HG02610 (cell line): ENCODE results near the gene GMPR2.

ENCODE experiments used
- ATAC-seq: cut with Tn5 transposase; IDR thresholded peaks from one replicate; pipeline ENCODE4 v1.9.1; 2021; ENCODE audit warnings: mild to moderate bottlenecking, moderate library complexity; ENCODE audit not compliant: unreplicated experiment

GMPR2 gene

DNA sequence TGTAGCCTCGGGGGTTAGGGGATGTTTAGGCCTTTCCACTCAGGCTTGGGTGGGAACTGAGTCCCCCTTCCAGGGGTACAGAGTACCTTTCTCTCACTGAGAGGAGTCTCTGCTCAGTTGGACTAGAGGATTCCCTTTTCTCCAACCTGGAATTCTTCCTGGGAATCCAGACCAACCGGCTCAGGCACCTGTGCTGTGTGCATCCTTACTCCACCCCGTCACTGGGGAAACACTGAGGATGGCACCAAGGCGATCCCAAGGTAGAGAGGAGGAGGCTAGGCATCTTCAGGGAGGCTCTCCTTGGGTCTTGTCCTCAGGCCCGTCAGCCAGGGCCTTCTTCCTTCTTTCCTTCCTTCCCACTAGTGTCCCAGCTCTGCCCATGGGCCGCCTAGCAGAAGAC, 31.1 kb downstream of the GMPR2 start:
- no peak for ATAC-seq

DNA sequence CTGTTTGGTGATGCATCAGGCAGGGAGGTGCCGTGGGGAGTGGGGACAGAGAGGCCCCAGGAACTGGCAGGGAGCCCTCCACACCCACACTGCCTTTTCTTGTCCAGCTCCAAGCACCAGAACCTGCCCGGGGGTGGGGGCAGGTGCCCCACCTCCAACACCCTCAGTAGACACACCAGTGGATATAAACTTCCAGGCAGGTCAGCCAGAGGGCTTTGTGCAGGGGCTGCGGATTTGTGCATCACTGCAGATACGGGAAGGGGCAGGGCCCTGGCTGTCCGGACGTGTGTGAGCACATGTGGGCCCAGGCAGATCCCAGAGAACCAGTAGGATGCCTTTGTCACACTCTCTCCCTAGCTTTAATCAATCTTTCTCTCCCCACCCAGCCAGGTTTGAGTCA, 31.6 kb downstream of the GMPR2 start:
- ATAC-seq = no peak

DNA sequence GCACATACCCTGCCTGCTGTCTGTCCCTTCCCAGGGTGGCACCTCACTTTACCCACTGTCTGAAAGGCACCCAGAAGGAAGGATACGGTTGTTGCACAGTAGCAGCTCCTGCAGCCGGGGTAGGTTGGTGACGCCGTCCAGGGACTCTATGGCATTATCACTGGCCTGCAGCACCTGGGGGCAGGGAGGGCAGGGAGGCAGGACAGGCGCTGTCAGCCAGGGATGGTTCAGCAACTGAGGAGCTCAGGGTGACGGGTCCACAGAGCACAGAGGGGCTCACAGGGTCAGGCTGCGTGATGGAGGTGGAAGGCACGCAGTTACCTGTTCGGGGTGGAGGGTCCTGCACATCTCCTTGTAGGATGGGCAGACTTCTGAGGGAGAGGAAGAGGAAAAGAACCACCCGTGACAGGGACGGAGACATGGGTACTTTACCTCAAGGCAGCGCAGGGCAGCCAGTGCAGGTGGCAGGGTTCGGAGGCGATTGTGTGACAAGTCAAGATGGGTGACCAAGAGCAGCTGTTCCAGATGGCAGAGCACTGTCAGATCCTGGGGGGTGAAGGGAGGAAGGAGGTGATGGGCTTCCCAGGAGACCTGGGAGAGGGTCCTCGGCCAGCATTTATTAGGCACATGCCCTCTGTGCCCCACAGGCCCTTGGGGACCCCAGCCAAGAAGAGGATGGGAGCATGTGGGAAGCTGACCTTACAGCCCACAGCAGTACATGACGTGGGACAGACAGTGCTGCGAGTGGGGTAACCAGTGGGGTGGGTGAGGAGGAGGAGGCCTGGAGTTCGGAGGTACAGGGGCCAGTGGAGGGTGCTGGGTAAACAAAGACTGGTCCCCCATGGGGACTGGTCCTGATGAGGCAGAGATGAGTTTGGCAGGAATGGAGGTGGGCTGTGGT, 33.9 kb downstream of the GMPR2 start:
- no peak for ATAC-seq

DNA sequence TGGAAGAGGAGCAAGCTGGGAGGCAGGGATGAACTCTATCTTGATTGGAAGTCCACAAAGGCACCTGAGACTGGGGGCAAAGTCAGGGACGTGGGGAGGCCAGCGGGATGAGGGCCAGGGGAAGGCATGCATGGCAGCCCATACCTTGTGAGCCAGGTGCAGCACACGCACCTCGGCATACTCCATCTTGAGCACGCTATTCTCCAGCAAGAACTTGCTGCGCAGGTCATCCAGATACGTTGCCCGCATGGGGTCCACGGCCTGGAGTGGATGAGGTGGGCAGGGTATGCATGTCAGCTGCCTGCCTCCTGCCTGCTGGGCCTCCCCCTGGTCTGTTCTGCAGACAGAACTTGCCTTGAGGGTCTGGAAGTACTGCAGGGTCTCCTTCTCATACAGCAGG, 34.8 kb downstream of the GMPR2 start:
- ATAC-seq = no peak

DNA sequence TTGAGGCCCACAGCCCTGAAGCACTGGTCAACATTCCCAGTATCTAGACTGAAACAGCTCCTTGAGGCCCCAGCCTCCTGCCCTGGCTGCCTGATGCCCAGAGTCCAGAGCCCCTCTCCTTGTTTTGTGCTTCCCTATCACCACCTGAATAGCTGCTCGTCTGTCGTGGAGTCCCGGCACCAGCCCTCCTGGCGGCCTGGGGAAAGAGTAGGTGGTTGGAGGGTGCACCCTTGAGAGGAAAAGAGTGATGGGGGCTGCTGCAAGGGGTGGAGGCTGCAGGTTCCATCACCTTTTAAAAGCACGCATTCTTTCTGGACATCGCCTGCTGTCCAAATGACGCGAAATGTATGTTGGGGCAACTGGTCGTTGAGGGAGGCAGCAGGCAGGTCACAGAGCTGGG, 35.5 kb downstream of the GMPR2 start:
- ATAC-seq = no peak

DNA sequence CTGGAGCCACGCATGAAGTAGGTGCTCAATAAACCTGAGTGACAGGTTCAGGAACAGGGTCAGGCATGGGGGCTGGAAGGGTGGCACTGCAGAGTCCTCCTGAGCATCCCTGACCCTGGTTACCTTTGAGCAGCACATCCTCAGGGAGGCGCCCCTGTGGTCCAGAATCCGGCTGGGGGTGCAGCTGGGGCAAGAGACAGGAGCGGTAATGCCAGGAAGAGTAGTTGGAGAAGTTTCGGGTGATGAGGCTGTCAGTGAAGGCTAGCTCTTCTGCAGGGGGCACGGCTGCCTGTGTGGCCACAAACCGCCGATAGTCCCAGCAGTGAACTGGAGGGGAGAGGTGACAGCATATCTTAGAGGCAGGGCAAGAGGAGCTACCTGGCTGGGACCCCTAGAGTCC, 36.6 kb downstream of the GMPR2 start:
- ATAC-seq = no peak

DNA sequence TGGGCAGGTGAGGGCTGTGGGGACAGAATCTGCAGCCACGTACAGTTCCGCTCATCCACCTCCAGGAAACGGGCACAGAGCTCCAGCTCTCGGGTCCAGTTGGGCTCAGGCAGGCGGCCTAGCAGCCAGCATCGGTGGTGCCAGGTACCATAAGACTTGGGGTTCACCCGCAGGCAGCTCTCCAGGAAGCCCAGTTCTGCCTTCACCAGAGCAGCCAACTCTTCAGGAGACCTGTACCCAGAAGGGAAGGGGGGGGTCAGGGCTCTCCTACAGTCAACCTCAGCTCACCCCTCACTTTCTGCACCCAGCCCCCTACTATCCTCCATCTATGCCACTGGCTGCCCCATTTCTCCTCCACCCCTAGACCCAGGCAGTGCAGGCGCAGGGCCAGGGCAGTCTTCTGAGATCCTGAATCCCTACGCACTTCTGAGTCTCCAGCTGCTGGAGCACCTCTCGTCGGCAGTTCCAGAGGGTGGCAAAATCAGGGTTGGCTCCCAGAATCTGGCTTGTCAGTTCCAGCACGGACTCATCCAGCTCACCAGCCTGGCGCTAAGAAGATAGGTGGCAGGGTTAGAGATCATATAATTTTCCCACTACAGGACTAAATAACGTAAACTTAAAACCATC, 37.3 kb downstream of the GMPR2 start:
- ATAC-seq = no peak

DNA sequence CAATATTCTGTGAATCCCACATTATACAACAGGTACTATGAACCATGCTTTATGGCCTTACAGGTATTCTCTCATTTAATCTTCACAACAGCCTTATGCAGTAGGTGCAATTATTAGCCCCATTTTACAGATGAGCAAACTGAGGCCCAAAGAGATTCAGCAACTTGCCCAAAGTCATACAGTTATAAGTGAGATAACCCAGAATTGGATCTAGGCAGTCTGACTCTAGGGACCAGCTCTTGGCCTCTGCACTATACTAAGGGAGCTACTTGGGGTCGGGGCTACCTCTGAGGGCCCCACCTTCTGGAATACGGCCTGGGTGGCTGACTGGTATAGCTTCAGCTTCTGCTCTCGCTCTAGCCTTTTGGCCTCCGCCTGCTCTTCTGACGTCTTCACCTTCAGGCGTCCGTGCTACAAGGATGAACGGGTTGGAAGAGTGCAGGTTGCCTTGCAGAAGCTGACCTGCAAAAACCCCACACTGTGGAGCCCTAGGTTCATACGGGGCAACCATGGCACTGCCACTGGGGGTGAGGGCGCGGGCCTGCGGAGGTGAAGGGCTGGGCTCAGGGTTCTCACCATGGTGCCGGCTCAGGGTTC, 37.9 kb downstream of the GMPR2 start:
- no peak for ATAC-seq

DNA sequence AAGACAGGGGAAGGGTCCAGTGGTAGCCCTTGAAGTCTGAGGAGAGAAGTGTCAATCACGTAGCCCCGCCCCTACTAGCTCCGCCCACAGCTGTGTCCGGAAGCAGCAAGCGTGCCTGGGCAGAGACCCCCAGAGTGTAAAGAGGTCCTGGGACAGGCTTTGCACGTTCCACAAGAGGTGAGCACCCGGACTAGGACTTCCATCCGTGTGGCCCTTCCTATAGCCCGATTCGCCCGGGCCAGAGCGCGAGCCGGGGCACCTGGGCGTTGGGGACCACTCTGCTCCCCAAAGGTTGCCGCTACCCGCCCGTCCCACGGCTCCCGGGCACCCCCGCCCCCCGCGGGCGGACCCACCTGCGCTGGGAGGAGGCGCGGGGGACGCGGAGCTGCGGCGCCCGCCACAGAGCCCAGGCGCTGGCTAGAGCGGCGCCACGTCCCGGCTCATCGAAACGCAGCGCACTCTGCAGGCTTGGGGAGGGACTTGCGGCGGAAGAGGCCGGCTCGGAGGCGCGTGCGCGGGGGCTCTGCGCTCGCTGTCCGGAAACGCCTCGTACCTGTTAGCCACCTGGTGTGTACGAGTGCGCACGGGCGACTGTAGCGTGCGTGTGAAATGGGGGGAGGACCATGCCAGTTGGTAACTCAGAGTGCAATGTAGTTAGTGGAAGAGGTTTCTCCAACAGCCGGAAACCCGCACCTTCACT, 38.6 kb downstream of the GMPR2 start, which contains the start of gene RABGGTA:
Gene RABGGTA (minus strand): TSS at position 464 of the 700 bp plus-strand sequence. CDS start 482 bp downstream, outside the sequence.
- peak; percentile 86 for ATAC-seq

DNA sequence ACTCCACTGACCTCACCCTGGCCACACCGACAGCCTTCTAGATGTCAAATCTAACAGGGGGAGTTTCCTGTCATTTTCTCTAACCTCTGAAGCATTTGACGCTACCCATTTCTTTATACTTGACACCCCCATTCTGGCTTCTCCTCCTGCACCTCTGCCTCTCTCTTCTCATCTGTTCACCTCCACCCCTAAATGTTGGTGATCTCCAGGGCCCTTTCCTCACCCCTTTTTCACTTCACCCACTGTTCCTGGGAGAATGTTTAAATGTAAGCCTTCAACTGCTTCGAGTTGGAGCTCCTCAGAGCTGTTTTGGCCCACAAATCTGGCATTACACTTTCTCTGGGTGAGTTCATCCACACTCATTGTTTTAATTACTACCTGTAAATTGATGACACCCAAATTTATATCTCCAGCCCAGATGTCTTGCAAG, 39.1 kb downstream of the GMPR2 start:
- ATAC-seq = no peak

DNA sequence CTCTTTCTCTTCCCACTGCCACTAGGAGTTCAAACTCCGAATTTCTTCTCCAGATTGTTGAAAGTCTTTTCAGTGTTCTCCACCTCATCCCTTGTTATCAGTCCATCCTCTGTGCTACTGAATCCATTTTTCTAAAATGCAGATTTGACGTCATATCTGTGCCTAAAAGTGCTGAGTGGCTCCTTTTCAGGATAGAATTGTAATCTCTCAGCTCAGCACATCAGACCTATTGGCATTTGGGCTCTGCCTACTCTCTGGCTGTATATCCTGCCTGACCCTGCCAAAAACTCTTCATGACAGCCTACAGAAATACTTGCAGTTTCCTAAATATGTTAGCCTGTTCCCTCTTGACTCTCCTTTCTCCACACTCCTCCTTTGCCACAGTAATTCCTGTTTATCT, 39.7 kb downstream of the GMPR2 start:
- no peak for ATAC-seq

DNA sequence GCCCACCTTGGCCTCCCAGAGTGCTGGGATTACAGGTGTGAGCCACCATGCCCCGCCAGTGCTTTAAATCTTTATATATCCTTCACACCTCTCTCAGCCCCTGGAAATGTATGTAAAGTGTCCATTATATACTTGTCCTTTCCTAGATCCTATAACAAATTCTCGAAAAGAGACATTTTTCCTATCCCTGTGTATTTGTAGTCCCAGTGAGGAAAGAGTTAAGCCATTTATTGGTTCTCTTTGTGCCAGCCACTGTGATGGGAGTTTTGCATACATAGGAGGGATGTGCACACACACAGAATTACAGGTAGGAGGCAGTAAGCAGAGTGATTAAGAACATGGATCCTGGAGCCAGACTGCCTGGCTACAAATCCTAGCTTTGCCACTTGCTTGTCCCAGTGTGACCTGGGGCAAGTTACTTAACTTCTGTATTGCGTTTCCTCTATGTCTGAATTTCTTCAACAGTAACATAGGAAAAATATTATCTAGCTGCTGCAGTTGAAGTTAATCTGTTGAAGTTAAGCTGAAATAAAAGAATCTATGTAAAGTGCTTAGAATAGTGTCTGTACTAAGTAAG, 40.8 kb downstream of the GMPR2 start:
- no peak for ATAC-seq

DNA sequence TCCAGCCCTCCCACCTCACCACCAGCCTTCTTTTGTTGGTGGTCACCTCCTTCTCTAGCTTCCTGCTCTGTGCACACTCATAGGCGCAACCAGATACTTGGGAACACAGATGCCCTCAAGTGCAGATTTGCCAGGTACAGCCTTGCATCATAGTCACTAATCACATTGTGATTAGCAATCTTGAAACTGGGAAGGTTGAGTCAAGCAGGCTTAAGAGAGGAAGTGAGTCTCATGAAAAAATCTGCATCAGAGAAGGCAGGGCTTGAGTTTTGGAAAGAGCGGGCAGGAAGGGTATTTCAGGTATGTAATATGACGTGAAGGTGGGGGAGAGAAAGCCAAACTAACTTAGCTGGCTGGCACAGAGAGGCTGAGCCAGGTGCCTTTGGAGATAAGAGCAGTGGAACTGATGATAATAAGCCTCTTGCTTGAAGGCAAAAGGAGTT, 41.4 kb downstream of the GMPR2 start:
- ATAC-seq = peak; percentile 60

DNA sequence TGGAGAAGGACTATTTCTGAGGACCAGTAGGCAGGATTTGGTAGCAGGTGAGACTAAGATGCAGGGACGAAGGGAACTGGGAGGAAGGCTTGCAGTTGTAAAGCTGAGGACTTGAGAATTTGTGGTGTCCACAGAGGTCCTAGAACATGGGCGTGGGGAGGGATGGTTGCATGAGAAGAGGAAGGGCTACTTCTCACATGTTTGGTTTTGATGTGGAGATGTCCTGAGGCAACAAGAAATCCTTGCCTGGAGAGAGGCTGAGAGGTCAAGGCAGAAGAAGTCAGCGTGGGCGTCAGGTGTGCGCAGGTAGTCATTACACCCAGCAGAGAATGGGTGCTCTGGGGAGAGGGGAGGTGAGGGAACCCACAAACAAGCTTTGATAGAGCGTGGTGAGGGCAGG, 44.3 kb downstream of the GMPR2 start:
- no peak for ATAC-seq

DNA sequence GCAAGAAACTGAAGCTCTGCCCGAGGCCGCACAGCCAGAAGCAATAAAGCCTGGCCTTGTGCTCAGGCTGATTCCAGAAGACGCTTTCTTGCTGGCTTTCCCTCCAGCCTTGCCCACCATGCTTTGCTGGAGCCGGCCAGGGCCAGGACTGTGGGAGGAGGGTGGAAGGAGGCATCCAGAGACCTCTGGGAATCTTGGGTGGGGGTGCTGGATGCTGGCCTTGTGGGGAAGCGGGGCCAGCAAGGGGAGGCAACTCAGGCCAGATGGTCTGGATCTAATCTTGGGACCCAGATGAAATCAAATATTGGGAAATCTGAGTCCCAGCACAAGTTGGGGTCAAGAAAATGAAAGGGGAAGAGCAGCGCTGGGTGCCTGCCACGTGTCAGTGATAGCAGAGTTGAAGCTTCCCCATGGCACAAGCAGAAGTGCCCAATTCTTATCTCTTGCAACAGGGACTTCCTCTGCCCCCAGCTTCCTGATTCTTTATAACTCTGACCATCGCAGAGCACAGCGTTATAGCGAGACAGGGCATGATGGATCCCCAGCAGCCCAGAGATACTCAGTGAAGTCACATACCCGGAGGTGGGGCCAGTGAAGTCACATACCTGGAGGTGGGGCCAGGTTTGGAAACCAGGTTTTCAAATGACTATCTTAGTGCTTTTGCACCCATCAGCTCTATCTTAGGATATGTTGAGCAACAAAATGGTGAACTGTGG, 45.0 kb downstream of the GMPR2 start:
- no peak for ATAC-seq

DNA sequence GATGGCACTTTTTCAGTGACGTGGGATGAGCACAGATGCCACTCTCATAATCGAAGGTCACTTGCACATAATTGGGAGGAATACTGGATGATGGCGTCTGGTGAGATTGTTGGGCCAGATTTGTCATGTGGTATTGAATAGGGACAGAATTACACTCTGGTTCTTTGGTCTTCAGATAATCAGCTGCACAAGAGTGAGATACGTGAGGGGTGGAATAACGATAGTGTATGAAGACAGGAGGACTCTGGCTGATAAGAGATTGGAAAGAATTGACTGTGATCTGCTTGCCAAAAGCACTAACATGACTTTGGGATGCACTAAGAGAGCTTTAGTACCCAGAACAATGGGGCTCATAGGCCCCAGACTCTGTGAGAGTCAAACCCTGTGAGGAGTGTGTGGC, 45.7 kb downstream of the GMPR2 start:
- no peak for ATAC-seq

DNA sequence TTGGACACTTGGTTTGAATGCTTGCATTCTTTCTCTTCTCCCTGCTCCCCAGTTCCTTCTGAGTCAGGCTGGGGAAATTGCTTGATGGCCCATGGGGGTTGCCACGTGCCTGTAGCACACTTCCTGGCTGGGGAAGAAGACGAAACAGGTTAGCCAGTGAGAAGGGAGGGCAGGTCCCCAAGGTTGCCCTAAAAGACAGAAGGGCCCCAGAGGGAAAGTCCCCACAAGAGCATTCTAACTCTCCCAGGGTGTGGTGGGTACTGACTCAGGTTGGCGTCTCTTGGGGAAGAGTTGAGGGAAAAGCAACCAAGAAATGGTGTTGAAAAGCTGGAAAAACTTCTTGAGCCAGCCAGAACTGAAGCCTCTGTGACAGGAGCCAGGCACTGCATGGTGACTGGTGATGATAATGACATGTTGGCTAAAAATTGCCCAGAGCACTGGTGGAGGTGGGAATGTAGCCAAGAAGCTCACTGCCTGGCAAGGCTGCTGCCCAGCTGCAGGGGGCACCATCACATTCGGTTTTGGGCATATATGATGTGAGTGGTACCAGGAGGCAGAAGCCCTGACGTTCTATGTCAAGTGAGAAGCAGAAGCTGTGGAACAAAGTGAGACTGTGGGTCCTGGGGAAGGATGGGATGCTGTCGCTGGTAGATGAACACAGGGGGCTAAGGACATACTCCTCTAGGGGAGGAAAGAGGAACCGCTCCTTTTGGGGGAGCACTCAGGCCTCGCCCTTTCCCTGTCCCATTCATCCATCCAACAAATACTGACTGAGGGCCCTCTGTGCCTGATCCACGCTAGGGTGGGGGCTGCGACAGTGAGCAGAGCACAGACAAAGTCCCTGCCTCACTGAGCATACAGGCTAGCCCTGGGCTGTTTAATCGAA, 46.8 kb downstream of the GMPR2 start:
- ATAC-seq = peak; percentile 80

DNA sequence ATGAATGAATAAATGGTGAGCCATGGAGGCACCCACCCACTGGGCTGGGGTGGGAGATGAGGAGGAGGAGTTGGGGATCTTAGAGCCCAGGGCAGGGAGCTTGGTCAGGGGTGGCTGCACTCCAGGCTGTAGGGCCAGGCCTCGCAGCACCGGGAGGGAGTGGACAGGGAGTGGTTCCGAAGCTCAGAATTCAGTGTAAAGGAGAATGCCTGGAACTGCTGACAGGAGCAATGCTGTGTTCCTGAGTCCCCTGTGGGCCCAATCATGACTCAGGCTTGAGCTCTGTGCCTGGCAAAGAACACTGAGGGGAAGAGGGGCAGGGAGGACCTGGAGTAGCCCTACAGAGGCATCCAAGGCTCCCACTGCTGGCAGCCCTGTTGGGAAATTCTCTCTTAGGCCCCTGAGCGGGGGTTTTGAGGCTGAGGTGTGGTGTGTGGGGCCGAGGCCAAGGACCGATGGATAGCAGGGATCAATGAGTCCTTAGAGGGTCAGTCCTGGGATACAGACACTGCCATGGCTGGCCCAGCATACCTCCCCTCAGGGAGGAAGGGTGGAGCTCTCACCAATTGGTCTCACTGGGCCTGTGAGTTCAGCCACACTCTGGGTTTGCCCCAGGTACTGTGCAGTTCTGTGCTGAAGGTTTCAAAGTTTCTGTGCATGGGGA, 48.2 kb downstream of the GMPR2 start:
- no peak for ATAC-seq

DNA sequence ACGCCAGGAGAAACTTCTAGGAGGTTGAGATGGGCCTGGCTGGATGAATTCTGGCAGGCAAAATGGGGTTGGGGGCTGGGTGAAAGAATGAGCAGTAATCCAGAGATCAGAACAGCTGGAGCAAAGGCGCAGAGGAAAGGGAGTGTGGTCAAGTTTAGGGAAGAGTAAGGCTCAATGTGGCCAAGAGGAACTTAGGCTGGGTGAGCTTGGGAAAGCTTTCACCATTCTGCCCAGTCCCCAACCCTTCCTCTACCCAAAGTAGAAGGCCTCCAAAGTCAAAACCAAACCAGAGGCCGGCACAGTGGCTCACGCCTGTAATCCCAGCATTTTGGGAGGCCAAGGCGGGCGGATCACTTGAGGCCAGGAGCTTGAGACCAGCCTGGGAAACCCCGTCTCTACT, 48.9 kb downstream of the GMPR2 start:
- ATAC-seq = no peak
